Measurements from ENCODE around the gene PPP1R13L.
A peak's percentile ranks its signal among the peaks of the same experiment; 100 is the strongest.

GRCh38 chr19:45403781-45404556 lies 900 bp downstream of the PPP1R13L start:
- TF ChIP-seq CTCF (IDR thresholded peaks at IDR 0.05) (peak in 1 of 4 experiments; percentile 11), POLR2A (IDR thresholded peaks at IDR 0.05) (no peak)

All from uterus (tissue), 2 donors.